Uterus (tissue), 4 donors: ENCODE data around the gene HOXB5. TPM values are rescaled to one million over a fixed set of nuclear protein-coding genes. Genes with fewer than 3 reads are reported as not detected.

Source experiments
- DNase-seq, 2 donors: peaks; one replicate each; pipeline ENCODE4 v3.0.0-alpha.2; 2019 to 2020
- H3K27ac ChIP-seq, 2 donors: fragments of 200-600 bp; sonication (generic); 1 replicate in 1 of 2; 2 replicates in 1 of 2; pipeline ENCODE4 v1.5.1; 2016 to 2018
- H3K27me3 ChIP-seq, 2 donors: fragments of 200-600 bp; sonication (generic); one replicate each; pipeline ENCODE4 v1.5.1; 2018 to 2019; ENCODE audit warnings: control low read depth in 1 of 2
- H3K36me3 ChIP-seq, 2 donors: fragments of 200-600 bp; sonication (generic); one replicate each; pipeline ENCODE4 v1.5.1; 2019; ENCODE audit warnings: control low read depth in 1 of 2
- H3K4me1 ChIP-seq, 2 donors: fragments of 200-600 bp; sonication (generic); one replicate each; pipeline ENCODE4 v1.5.1; 2018 to 2019; ENCODE audit warnings: control low read depth in 1 of 2
- H3K4me3 ChIP-seq, 2 donors: fragments of 200-600 bp; sonication (generic); 1 replicate in 1 of 2; 2 replicates in 1 of 2; pipeline ENCODE4 v1.5.1; 2018 to 2019; ENCODE audit warnings: mild to moderate bottlenecking in 1 of 2
- H3K9me3 ChIP-seq, 2 donors: fragments of 200-600 bp; sonication (generic); one replicate each; pipeline ENCODE4 v1.5.1; 2019; ENCODE audit warnings: control low read depth in 1 of 2
- CTCF ChIP-seq, 4 experiments: fragments of 200-600 bp in 2 of 4; fragments of 450-650 bp in 2 of 4; sonication (generic) in 2 of 4; IDR thresholded peaks; one replicate each; pipeline ENCODE4 v1.5.1; 2016 to 2019; ENCODE audit warnings: antibody characterized with exemption in 4 of 4, mild to moderate bottlenecking in 2 of 4, moderate library complexity in 1 of 4
- POLR2A ChIP-seq, 2 donors: fragments of 450-650 bp; IDR thresholded peaks; one replicate each; pipeline ENCODE4 v1.6.1; 2016; ENCODE audit warnings: antibody characterized with exemption in 2 of 2, mild to moderate bottlenecking in 1 of 2, moderate library complexity in 1 of 2
- intact Hi-C: fragments of 100-400 bp; cut with DNase I; formaldehyde crosslinking; loops from one replicate; pipeline ENCODE4 v1.15.1; 2023; ENCODE audit warnings: low total_unique reads
- total RNA-seq, 4 donors: library from RNA; depleted of rRNA in 3 of 4; stranded (reverse); fragments of >200 nt in 3 of 4; gene quantifications; one replicate each; pipeline versions ENCODE4 v1.1.0 to v1.2.4, GENCODE V29; 2014 to 2023
- donor health status: DM: yes; HTN: yes; CAD: no.

Gene HOXB5
- total RNA-seq, 4 donors from 2014 or later = 0.55 to 2.5 (median 0.59) TPM; not detected in 1

GRCh38 chr17:48565925-48566710, 27.5 kb downstream of the HOXB5 start:
- intact Hi-C loops = no loop called here

GRCh38 chr17:48565022-48565554, 28.5 kb downstream of the HOXB5 start:
- DNase-seq = no peak
- TF ChIP-seq CTCF (IDR thresholded peaks at IDR 0.05) (no peak), POLR2A (IDR thresholded peaks at IDR 0.05) (no peak)
- intact Hi-C loops = no loop called here
- H3K9me3 ChIP-seq = no peaks in the 10 kb centered on the region
- H3K4me1 ChIP-seq = peaks cover 0 to 5% of the 10 kb centered on the region in 2 donors
- H3K27me3 ChIP-seq = peaks cover 0 to 19% of the 10 kb centered on the region in 2 donors
- H3K27ac ChIP-seq = peak overlapping the region in 1 of 2 donors; percentile 38
- no peak overlapping the region for H3K4me3 ChIP-seq
- H3K36me3 ChIP-seq = no peaks in the 10 kb centered on the region

More at GRCh38 chr17:48565925-48566710, 27.5 kb downstream of the HOXB5 start:
- Histone ChIP-seq H3K27ac (no peak overlapping the region), H3K27me3 (peaks cover 0 to 19% of the 10 kb centered on the region in 2 donors), H3K4me3 (no peak overlapping the region), H3K9me3 (no peaks in the 10 kb centered on the region), H3K4me1 (peaks cover 0 to 5% of the 10 kb centered on the region in 2 donors), H3K36me3 (no peaks in the 10 kb centered on the region)
- TF ChIP-seq CTCF (IDR thresholded peaks at IDR 0.05) = no peak
- no peak for TF ChIP-seq POLR2A (IDR thresholded peaks at IDR 0.05)
- DNase-seq = no peak

GRCh38 chr17:48564188-48565021, 29.2 kb downstream of the HOXB5 start:
- H3K36me3 ChIP-seq = no peaks in the 10 kb centered on the region
- intact Hi-C loops = no loop called here
- peaks cover 0 to 5% of the 10 kb centered on the region in 2 donors for H3K4me1 ChIP-seq
- H3K27me3 ChIP-seq = peaks cover 0 to 19% of the 10 kb centered on the region in 2 donors
- peak overlapping the region; percentile 8 to 38 for H3K27ac ChIP-seq
- TF ChIP-seq POLR2A (IDR thresholded peaks at IDR 0.05) = no peak
- no peak for TF ChIP-seq CTCF (IDR thresholded peaks at IDR 0.05)
- H3K4me3 ChIP-seq = peak overlapping the region; percentile 5 to 33
- no peaks in the 10 kb centered on the region for H3K9me3 ChIP-seq
- no peak for DNase-seq

- no peaks in the 10 kb centered on the region for H3K9me3 ChIP-seq
- peak overlapping the region; percentile 8 to 38 for H3K27ac ChIP-seq
- intact Hi-C loops = no loop called here
- H3K4me3 ChIP-seq = peak overlapping the region in 1 of 2 donors; percentile 33
- H3K4me1 ChIP-seq = peaks cover 0 to 5% of the 10 kb centered on the region in 2 donors
- TF ChIP-seq POLR2A (IDR thresholded peaks at IDR 0.05) (no peak), CTCF (IDR thresholded peaks at IDR 0.05) (no peak)
- DNase-seq = no peak
- H3K36me3 ChIP-seq = no peaks in the 10 kb centered on the region
- H3K27me3 ChIP-seq = peaks cover 0 to 13% of the 10 kb centered on the region in 2 donors
Observed at GRCh38 chr17:48563867-48564187, 29.8 kb downstream of the HOXB5 start.
